Lower lobe of right lung (tissue), 2 donors: ENCODE measurements around the gene SLC47A2. TPM values are rescaled to one million over a fixed set of nuclear protein-coding genes. Genes with fewer than 3 reads are reported as not detected.

Experiments used
- ATAC-seq, 2 donors: fragments of 200-7000 bp; cut with Tn5 transposase; one replicate each; pipeline ENCODE4 v1.9.1; 2020 to 2022; ENCODE audit warnings: mild to moderate bottlenecking in 2 of 2, moderate library complexity in 2 of 2
- DNase-seq: peaks from one replicate; pipeline ENCODE4 v3.0.0-alpha.2; 2020
- H3K27ac ChIP-seq: fragments of 200-600 bp; one replicate; pipeline ENCODE4 v1.8.0; 2022
- H3K27me3 ChIP-seq: fragments of 200-600 bp; one replicate; pipeline ENCODE4 v1.8.0; 2022; ENCODE audit warnings: low read depth
- H3K36me3 ChIP-seq: fragments of 200-600 bp; one replicate; pipeline ENCODE4 v1.8.0; 2022; ENCODE audit warnings: mild to moderate bottlenecking
- H3K4me1 ChIP-seq: fragments of 200-600 bp; one replicate; pipeline ENCODE4 v1.8.0; 2022
- H3K4me3 ChIP-seq: fragments of 200-600 bp; one replicate; pipeline ENCODE4 v1.8.0; 2022; ENCODE audit warnings: mild to moderate bottlenecking
- H3K9me3 ChIP-seq: fragments of 200-600 bp; one replicate; pipeline ENCODE4 v1.8.0; 2022
- intact Hi-C: fragments of 100-400 bp; cut with DNase I; formaldehyde crosslinking; loops from one replicate; pipeline ENCODE4 v1.11.0; 2022
- total RNA-seq: library from RNA; stranded (reverse); fragmentation: NEBNext Ultra II Directional; extraction: Animal tissue kit (Norgen Biotek cat#: 25700); gene quantifications from one replicate; pipeline ENCODE4 v1.2.1, GENCODE V29; 2021
- TF ChIP-seq, protein P1 (sequence below): fragments of 200-600 bp; IDR thresholded peaks from one replicate; pipeline ENCODE4 v1.8.0; 2022; ENCODE audit warnings: antibody characterized with exemption, mild to moderate bottlenecking
- donor health status: DM: no; HTN: yes; CAD: no; lungs with severe emphysema.

SLC47A2 gene
- total RNA-seq, 1 donor from 2014 or later: not detected

DNA sequence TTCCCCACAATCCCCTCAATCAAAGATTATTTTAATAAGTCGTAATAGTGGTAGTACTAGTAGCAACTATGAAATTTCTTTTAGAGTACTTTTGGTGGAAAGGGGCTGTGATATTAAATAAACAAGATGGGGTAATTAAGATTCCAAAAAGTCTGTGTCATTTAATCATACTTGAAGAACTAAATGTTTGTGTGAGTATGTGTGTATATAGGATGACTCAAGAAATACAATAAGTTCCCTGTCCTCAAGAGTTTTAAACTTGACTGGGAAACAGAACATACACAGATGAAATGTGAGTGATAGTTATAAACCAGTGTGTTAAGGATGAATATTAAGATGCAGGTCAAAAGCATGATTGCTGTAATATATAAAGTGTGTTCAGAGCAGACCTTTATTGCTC is 65.6 kb downstream of the SLC47A2 start:
- Histone ChIP-seq H3K9me3 (no peaks in the 10 kb centered on the region), H3K36me3 (peaks cover 31% of the 10 kb centered on the region), H3K4me1 (peaks cover 54% of the 10 kb centered on the region), H3K4me3 (peak overlapping the region; percentile 93), H3K27ac (no peak overlapping the region), H3K27me3 (no peaks in the 10 kb centered on the region)
- intact Hi-C loops: no loop called here
- TF ChIP-seq, protein P1, sequence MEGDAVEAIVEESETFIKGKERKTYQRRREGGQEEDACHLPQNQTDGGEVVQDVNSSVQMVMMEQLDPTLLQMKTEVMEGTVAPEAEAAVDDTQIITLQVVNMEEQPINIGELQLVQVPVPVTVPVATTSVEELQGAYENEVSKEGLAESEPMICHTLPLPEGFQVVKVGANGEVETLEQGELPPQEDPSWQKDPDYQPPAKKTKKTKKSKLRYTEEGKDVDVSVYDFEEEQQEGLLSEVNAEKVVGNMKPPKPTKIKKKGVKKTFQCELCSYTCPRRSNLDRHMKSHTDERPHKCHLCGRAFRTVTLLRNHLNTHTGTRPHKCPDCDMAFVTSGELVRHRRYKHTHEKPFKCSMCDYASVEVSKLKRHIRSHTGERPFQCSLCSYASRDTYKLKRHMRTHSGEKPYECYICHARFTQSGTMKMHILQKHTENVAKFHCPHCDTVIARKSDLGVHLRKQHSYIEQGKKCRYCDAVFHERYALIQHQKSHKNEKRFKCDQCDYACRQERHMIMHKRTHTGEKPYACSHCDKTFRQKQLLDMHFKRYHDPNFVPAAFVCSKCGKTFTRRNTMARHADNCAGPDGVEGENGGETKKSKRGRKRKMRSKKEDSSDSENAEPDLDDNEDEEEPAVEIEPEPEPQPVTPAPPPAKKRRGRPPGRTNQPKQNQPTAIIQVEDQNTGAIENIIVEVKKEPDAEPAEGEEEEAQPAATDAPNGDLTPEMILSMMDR: no peak
- ATAC-seq (no peak), DNase-seq (no peak)

DNA sequence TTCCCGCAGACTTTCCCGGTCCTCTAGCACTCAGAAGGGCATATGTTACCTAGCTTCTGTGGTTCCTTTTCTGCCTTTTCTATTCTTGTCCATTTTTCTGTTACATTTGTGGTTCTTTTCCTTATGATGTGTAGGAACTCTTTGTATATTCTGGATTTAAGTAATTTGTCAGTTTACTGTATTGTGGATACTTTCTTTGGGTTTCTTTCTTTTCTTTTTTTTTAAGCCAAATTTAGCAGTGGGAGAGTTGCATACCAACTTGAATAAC is 67.2 kb downstream of the SLC47A2 start:
- H3K27me3 ChIP-seq: no peaks in the 10 kb centered on the region
- intact Hi-C loops: no loop called here

DNA sequence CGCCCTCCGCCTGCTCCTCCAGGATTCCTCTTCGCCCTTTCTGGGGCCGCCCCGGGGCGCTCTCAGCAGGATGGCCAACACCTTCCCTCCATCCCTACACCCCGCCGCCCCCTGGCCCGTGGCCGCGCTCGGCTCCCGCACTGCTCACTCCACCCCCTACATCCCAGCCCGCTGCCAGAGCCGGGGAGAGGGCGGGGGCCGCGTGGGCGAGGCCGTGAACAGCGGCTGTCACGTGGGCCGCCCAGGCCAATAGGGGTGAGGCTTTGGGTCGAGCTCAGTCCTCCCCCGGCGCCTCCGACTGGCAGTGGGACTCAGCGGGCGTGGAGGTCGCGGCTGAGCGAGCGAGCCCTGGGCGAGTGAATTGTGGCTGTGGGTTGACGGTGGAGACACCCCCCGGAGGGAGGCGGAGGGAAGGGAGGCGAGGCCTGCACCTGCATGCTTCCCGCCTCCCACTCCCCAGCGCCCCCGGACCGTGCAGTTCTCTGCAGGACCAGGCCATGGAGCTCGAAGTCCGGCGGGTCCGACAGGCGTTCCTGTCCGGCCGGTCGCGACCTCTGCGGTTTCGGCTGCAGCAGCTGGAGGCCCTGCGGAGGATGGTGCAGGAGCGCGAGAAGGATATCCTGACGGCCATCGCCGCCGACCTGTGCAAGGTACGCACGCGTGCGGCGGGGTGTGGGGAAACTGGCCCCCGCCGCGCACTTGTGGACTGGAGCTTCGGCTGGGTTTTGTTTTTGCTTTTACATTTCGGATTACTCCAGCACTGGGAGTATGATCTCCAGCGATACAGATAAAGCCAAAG is 67.7 kb downstream of the SLC47A2 start, which contains the start of gene ALDH3A2:
Gene ALDH3A2 (plus strand): TSS at position 277 of the 799 bp plus-strand sequence. CDS start 221 bp downstream, at position 498.
- ATAC-seq (peak; percentile 98 to 99), DNase-seq (peak; percentile 100)
- H3K4me1 ChIP-seq: peaks cover 54% of the 10 kb centered on the region
- peaks cover 13% of the 10 kb centered on the region for H3K36me3 ChIP-seq
- TF ChIP-seq, protein P1: peak; percentile 40
- no peaks in the 10 kb centered on the region for H3K27me3 ChIP-seq
- peak within 1 kb of the TSS; percentile 98 for H3K27ac ChIP-seq
- intact Hi-C loops: no loop called here
- peak within 1 kb of the TSS; percentile 93 for H3K4me3 ChIP-seq
- no peaks in the 10 kb centered on the region for H3K9me3 ChIP-seq

More for the DNA sequence above, 67.2 kb downstream of the SLC47A2 start:
- peak overlapping the region; percentile 98 for H3K27ac ChIP-seq
- ATAC-seq: no peak
- H3K4me3 ChIP-seq: peak overlapping the region; percentile 93
- no peak for DNase-seq
- peaks cover 54% of the 10 kb centered on the region for H3K4me1 ChIP-seq
- TF ChIP-seq, protein P1: no peak
- peaks cover 18% of the 10 kb centered on the region for H3K36me3 ChIP-seq
- H3K9me3 ChIP-seq: no peaks in the 10 kb centered on the region

DNA sequence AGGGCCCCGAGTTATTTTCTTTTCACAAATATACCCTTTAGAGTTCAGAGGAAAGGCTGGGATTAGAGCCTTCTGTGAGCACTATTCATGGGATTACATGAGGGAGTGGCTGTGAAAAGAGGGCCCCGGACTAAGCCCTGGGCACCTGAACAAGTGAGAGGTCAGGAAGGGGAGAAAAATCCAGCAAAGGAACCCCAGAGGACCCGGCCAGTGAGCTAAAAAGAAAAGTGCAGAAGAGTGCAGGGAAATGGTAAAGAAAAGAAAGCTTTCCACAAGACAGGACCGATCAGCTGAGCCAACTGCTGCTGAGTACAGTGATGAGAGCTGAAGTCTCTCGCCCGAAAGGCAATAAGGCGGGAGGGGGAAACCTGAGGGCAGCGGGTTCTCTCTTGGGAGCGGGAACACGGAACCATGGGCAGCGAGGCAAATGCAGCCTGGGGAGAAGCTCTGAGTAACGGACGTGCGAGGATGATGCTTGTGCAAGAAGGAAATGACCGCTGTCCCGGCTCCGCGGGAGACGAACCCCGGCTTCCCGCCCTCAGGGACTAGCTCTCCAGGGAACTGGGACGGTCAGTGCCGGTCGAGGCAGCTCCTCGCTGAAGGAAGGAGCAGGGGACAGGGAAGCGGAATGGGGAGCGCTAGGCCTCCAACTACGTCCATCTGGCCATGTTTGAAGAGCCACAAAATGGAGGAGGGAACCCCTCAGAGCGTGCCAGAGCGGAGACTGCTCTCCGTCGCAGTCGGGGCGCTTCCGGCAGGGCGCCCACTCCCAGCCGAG is 68.5 kb downstream of the SLC47A2 start:
- H3K27ac ChIP-seq: peak overlapping the region; percentile 98
- H3K27me3 ChIP-seq: no peaks in the 10 kb centered on the region
- intact Hi-C loops: no loop called here
- H3K9me3 ChIP-seq: no peaks in the 10 kb centered on the region
- peaks cover 50% of the 10 kb centered on the region for H3K4me1 ChIP-seq
- DNase-seq: peak; percentile 76
- ATAC-seq: peak; percentile 54 to 67
- TF ChIP-seq, protein P1: no peak
- peak overlapping the region; percentile 93 for H3K4me3 ChIP-seq
- H3K36me3 ChIP-seq: peaks cover 5% of the 10 kb centered on the region

DNA sequence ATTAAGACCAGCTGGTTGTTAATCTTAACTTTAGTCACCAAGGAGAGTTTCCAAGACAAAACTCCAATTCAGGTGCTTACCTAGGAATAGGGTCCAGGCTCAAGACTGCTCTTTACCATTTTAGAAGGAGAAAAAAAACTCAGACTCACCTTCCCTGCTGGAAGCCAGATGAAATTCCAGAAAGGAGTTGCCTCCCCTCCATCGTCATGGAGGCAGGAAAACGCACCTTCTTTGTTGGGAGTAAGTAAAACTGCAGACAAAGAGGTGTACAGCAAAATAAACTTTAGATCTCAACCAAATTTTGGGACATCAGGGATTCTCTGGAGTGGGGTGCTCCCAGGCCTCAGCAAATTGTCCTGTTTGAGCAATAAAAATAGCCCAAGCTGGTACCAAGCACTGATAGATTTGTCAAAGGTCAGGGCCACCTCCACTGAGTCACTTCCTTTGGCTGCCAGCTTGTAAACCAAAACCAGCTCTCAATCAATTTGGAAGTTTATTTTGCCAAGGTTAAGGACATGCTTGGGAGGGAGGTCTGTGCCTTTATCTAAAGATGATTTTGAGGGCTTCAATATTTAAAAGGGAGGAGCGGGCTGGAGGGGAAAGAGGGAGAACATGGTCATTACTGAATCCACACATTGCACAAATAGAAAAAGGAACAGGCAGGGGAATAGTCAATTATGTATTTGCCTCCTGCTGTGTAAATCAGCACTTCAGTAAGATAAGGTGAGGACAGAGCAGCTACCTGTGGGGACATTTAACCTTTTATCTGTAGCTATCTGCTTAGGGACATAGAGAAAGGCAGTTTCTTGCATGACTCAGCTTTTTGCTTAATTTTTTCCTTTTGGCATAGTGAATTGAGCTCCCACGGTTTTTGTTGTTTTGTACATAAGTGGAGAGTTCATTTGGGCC is 69.3 kb downstream of the SLC47A2 start:
- no peak for DNase-seq
- Histone ChIP-seq H3K36me3 (no peaks in the 10 kb centered on the region), H3K4me1 (peaks cover 42% of the 10 kb centered on the region), H3K27me3 (no peaks in the 10 kb centered on the region), H3K27ac (peak overlapping the region; percentile 98), H3K4me3 (peak overlapping the region; percentile 93), H3K9me3 (no peaks in the 10 kb centered on the region)
- ATAC-seq: no peak
- TF ChIP-seq, protein P1: no peak
- intact Hi-C loops: no loop called here
